H9 (cell line): ENCODE results near the gene SELENOM. TPM values are rescaled to one million over a fixed set of nuclear protein-coding genes. Genes with fewer than 3 reads are reported as not detected.

Experiments
- DNase-seq: peaks from one replicate; pipeline ENCODE4 v3.0.0-alpha.2; 2017
- H2AFZ ChIP-seq: one replicate; pipeline ENCODE4 v1.6.1; 2013; ENCODE audit warnings: mild to moderate bottlenecking, low read length, control low read depth, moderate library complexity
- H2AK5ac ChIP-seq: 2 replicates; pipeline ENCODE4 v1.6.1; 2013; ENCODE audit warnings: low read length, control low read depth, mixed read lengths; ENCODE audit not compliant: insufficient read length
- H2BK120ac ChIP-seq: one replicate; pipeline ENCODE4 v1.6.1; 2013; ENCODE audit warnings: low read depth, mild to moderate bottlenecking, low read length, control low read depth, inconsistent platforms; ENCODE audit not compliant: poor library complexity, severe bottlenecking
- H2BK12ac ChIP-seq: 2 replicates; pipeline ENCODE4 v1.6.1; 2013; ENCODE audit warnings: low read length, control low read depth, mixed read lengths, low read depth; ENCODE audit not compliant: insufficient read length
- H2BK15ac ChIP-seq: 2 replicates; pipeline ENCODE4 v1.6.1; 2013; ENCODE audit warnings: low read depth, low read length, control low read depth
- H2BK20ac ChIP-seq: one replicate; pipeline ENCODE4 v1.6.1; 2013; ENCODE audit warnings: low read depth, mild to moderate bottlenecking, low read length, control low read depth, inconsistent platforms; ENCODE audit not compliant: poor library complexity, severe bottlenecking
- H2BK5ac ChIP-seq: 2 replicates; pipeline ENCODE4 v1.6.1; 2013; ENCODE audit warnings: low read length, control low read depth, mixed read lengths; ENCODE audit not compliant: insufficient read length
- H3K14ac ChIP-seq: 2 replicates; pipeline ENCODE4 v1.6.1; 2013; ENCODE audit warnings: low read length, control low read depth; ENCODE audit not compliant: insufficient read depth
- H3K18ac ChIP-seq: 2 replicates; pipeline ENCODE4 v1.6.1; 2013; ENCODE audit warnings: low read depth, mild to moderate bottlenecking, mixed read lengths, low read length, control low read depth; ENCODE audit not compliant: insufficient read length
- H3K23ac ChIP-seq: 2 replicates; pipeline ENCODE4 v1.6.1; 2013; ENCODE audit warnings: low read length, control low read depth, mixed read lengths, low read depth; ENCODE audit not compliant: insufficient read length
- H3K23me2 ChIP-seq: 2 replicates; pipeline ENCODE4 v1.6.1; 2013; ENCODE audit warnings: low read depth, mild to moderate bottlenecking, mixed read lengths, low read length, control low read depth; ENCODE audit not compliant: insufficient read length, poor library complexity, severe bottlenecking
- H3K27ac ChIP-seq: 2 replicates; pipeline ENCODE4 v1.5.1; 2013; ENCODE audit warnings: low read length, control low read depth, mixed read lengths, low read depth; ENCODE audit not compliant: insufficient read length
- H3K27me3 ChIP-seq: 2 replicates; pipeline ENCODE4 v1.6.1; 2013; ENCODE audit warnings: low read length, control low read depth, inconsistent platforms; ENCODE audit not compliant: insufficient read depth
- H3K4ac ChIP-seq: 2 replicates; pipeline ENCODE4 v1.6.1; 2013; ENCODE audit warnings: low read depth, mild to moderate bottlenecking, control low read depth, inconsistent platforms, low read length, moderate library complexity
- H3K4me1 ChIP-seq: 2 replicates; pipeline ENCODE4 v1.6.1; 2013; ENCODE audit warnings: low read length, control low read depth, inconsistent platforms; ENCODE audit not compliant: insufficient read depth
- H3K4me2 ChIP-seq: 2 replicates; pipeline ENCODE4 v1.6.1; 2013; ENCODE audit warnings: low read length, control low read depth, mixed read lengths; ENCODE audit not compliant: insufficient read length, insufficient read depth
- H3K56ac ChIP-seq: 2 replicates; pipeline ENCODE4 v1.6.1; 2013; ENCODE audit warnings: low read depth, mild to moderate bottlenecking, mixed read lengths, low read length, control low read depth; ENCODE audit not compliant: insufficient read length
- H3K79me1 ChIP-seq: 2 replicates; pipeline ENCODE4 v1.6.1; 2013; ENCODE audit warnings: low read depth, mild to moderate bottlenecking, moderate library complexity, low read length, control low read depth, inconsistent platforms; ENCODE audit not compliant: insufficient read depth, poor library complexity, severe bottlenecking
- H3K79me2 ChIP-seq: 2 replicates; pipeline ENCODE4 v1.6.1; 2013; ENCODE audit warnings: low read length, control low read depth, inconsistent platforms; ENCODE audit not compliant: insufficient read depth
- H3K9ac ChIP-seq: 2 replicates; pipeline ENCODE4 v1.6.1; 2013; ENCODE audit warnings: low read length, control low read depth, mixed read lengths; ENCODE audit not compliant: insufficient read length; ENCODE audit errors: extremely low read depth
- H3K9me3 ChIP-seq: one replicate; pipeline ENCODE4 v1.6.1; 2013; ENCODE audit warnings: low read depth, low read length, inconsistent platforms; ENCODE audit not compliant: control insufficient read depth
- H3T11ph ChIP-seq: one replicate; pipeline ENCODE4 v1.6.1; 2013; ENCODE audit warnings: mild to moderate bottlenecking, low read length, control low read depth, inconsistent platforms
- H4K20me1 ChIP-seq: one replicate; pipeline ENCODE4 v1.6.1; 2013; ENCODE audit not compliant: control insufficient read depth, insufficient read length, insufficient read depth
- H4K5ac ChIP-seq: 2 replicates; pipeline ENCODE4 v1.6.1; 2013; ENCODE audit warnings: low read depth, mild to moderate bottlenecking, mixed read lengths, low read length, control low read depth; ENCODE audit not compliant: insufficient read length
- H4K8ac ChIP-seq: replicated peaks from 2 replicates; pipeline ENCODE4 v1.6.1; 2013; ENCODE audit warnings: low read length, control low read depth, mixed read lengths, low read depth; ENCODE audit not compliant: insufficient read length
- H4K91ac ChIP-seq: 2 replicates; pipeline ENCODE4 v1.6.1; 2013; ENCODE audit warnings: low read depth, mild to moderate bottlenecking, moderate library complexity, mixed read lengths, low read length, control low read depth; ENCODE audit not compliant: insufficient read length
- H3K27ac Mint-ChIP-seq, 3 experiments: 2 replicates in 2 of 3; 3 replicates in 1 of 3; pipeline ENCODE4 v1.8.0; 2020 to 2021; ENCODE audit warnings: mixed read lengths in 3 of 3, mild to moderate bottlenecking in 1 of 3, moderate library complexity in 1 of 3
- H3K27me3 Mint-ChIP-seq: 2 replicates; pipeline ENCODE4 v1.8.0; 2021; ENCODE audit warnings: low read depth, mild to moderate bottlenecking, moderate library complexity, mixed read lengths
- H3K36me3 Mint-ChIP-seq, 3 experiments: 2 replicates in 2 of 3; 3 replicates in 1 of 3; pipeline ENCODE4 v1.8.0; 2020 to 2021; ENCODE audit warnings: low read depth in 3 of 3, mixed read lengths in 3 of 3; ENCODE audit not compliant: insufficient read depth in 1 of 3
- H3K4me1 Mint-ChIP-seq, 2 experiments: 2 replicates each; pipeline ENCODE4 v1.8.0; 2020; ENCODE audit warnings: mixed read lengths in 2 of 2
- H3K4me3 Mint-ChIP-seq, 2 experiments: 2 replicates in 1 of 2; 3 replicates in 1 of 2; pipeline ENCODE4 v1.8.0; 2020 to 2021; ENCODE audit warnings: mild to moderate bottlenecking in 2 of 2, mixed read lengths in 2 of 2, moderate library complexity in 1 of 2
- H3K9me3 Mint-ChIP-seq, 2 experiments: 2 replicates in 1 of 2; 3 replicates in 1 of 2; pipeline ENCODE4 v1.8.0; 2020; ENCODE audit warnings: mild to moderate bottlenecking in 2 of 2, mixed read lengths in 2 of 2, moderate library complexity in 1 of 2
- WGBS: extraction: QIAGEN DNeasy Blood & Tissue Kit; methylation state at CpG from one replicate; pipeline ENCODE4 v1.1.7; 2013; ENCODE audit warnings: missing lambda C conversion rate, low lambda C conversion rate, mixed read lengths; ENCODE audit not compliant: insufficient read length; ENCODE audit errors: extremely low coverage; 5-methylcytosine and 5-hydroxymethylcytosine counted together
- total RNA-seq: library from RNA; stranded (reverse); gene quantifications from 2 replicates; pipeline ENCODE4 v1.2.1, GENCODE V29; 2021
- TF ChIP-seq, protein P1 (sequence below): fragments of 200-600 bp; sonication (generic); conservative IDR thresholded peaks from 3 replicates; pipeline ENCODE4 v1.8.0; 2021; ENCODE audit warnings: antibody characterized with exemption, mild to moderate bottlenecking

Gene SELENOM
- total RNA-seq, 1 experiment from 2014 or later = 18.6 TPM

- Histone ChIP-seq H3K79me2 (no peaks in the 10 kb centered on the region), H2BK15ac (no peak overlapping the region), H3T11ph (no peak overlapping the region), H3K23me2 (no peaks in the 10 kb centered on the region), H3K4ac (no peak overlapping the region), H3K18ac (no peak overlapping the region), H3K4me2 (no peak overlapping the region), H4K91ac (no peak overlapping the region), H3K9me3 (no peaks in the 10 kb centered on the region), H4K8ac (no peak overlapping the region), H2BK20ac (no peak overlapping the region), H2AFZ (no peak overlapping the region), H2BK5ac (no peak overlapping the region), H3K27me3 (no peaks in the 10 kb centered on the region), H3K14ac (no peak overlapping the region), H2BK12ac (no peak overlapping the region), H3K79me1 (no peaks in the 10 kb centered on the region), H3K27ac (no peak overlapping the region), H3K4me1 (no peaks in the 10 kb centered on the region), H4K5ac (no peak overlapping the region), H2AK5ac (no peak overlapping the region), H4K20me1 (no peaks in the 10 kb centered on the region), H3K56ac (no peak overlapping the region), H3K9ac (no peak overlapping the region), H3K23ac (no peak overlapping the region), H2BK120ac (no peak overlapping the region)
- peaks cover 0 to 12% of the 10 kb centered on the region in 2 experiments; a peak in 3 of 4 replicates for H3K4me1 Mint-ChIP-seq
- TF ChIP-seq, protein P1, sequence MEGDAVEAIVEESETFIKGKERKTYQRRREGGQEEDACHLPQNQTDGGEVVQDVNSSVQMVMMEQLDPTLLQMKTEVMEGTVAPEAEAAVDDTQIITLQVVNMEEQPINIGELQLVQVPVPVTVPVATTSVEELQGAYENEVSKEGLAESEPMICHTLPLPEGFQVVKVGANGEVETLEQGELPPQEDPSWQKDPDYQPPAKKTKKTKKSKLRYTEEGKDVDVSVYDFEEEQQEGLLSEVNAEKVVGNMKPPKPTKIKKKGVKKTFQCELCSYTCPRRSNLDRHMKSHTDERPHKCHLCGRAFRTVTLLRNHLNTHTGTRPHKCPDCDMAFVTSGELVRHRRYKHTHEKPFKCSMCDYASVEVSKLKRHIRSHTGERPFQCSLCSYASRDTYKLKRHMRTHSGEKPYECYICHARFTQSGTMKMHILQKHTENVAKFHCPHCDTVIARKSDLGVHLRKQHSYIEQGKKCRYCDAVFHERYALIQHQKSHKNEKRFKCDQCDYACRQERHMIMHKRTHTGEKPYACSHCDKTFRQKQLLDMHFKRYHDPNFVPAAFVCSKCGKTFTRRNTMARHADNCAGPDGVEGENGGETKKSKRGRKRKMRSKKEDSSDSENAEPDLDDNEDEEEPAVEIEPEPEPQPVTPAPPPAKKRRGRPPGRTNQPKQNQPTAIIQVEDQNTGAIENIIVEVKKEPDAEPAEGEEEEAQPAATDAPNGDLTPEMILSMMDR = no peak
- H3K9me3 Mint-ChIP-seq = no peaks in the 10 kb centered on the region
- no peaks in the 10 kb centered on the region for H3K27me3 Mint-ChIP-seq
- no peak overlapping the region for H3K27ac Mint-ChIP-seq
- H3K36me3 Mint-ChIP-seq = peaks cover 0 to 4% (median 0%) of the 10 kb centered on the region in 3 experiments; a peak in 2 of 7 replicates
- no peak overlapping the region for H3K4me3 Mint-ChIP-seq
- DNase-seq = no peak
- WGBS = no CpG with 5 or more reads among the region's 29 CpGs
Observed at GRCh38 chr22:31091106-31091975, 16.0 kb downstream of the SELENOM start.
